Muscle layer of colon (tissue), 2 donors: Measurements from ENCODE around the gene GSK3A.

Source experiments
- H3K27ac ChIP-seq: one replicate; pipeline ENCODE4 v1.7.0; 2013; ENCODE audit warnings: low read depth, mild to moderate bottlenecking, low read length, moderate library complexity
- H3K27me3 ChIP-seq, 2 donors: one replicate each; pipeline ENCODE4 v1.7.0; 2013; ENCODE audit warnings: low read length in 2 of 2, mild to moderate bottlenecking in 2 of 2; ENCODE audit not compliant: insufficient read depth in 2 of 2, control insufficient read depth in 1 of 2
- H3K36me3 ChIP-seq: one replicate; pipeline ENCODE4 v1.7.0; 2013; ENCODE audit warnings: mild to moderate bottlenecking, low read length; ENCODE audit not compliant: insufficient read depth
- H3K4me1 ChIP-seq: one replicate; pipeline ENCODE4 v1.7.0; 2013; ENCODE audit warnings: mild to moderate bottlenecking, low read length; ENCODE audit not compliant: insufficient read depth
- H3K4me3 ChIP-seq, 2 donors: one replicate each; pipeline ENCODE4 v1.7.0; 2013; ENCODE audit warnings: low read length in 2 of 2, low read depth in 1 of 2, mild to moderate bottlenecking in 1 of 2, moderate library complexity in 1 of 2
- H3K9ac ChIP-seq: one replicate; pipeline ENCODE4 v1.7.0; 2013; ENCODE audit warnings: low read length
- H3K9me3 ChIP-seq: one replicate; pipeline ENCODE4 v1.7.0; 2013; ENCODE audit warnings: mild to moderate bottlenecking, low read length
- donor health status: abdominal sarcoma.
- donor health status: Adenocarcinoma of cecum.

The GSK3A gene

DNA sequence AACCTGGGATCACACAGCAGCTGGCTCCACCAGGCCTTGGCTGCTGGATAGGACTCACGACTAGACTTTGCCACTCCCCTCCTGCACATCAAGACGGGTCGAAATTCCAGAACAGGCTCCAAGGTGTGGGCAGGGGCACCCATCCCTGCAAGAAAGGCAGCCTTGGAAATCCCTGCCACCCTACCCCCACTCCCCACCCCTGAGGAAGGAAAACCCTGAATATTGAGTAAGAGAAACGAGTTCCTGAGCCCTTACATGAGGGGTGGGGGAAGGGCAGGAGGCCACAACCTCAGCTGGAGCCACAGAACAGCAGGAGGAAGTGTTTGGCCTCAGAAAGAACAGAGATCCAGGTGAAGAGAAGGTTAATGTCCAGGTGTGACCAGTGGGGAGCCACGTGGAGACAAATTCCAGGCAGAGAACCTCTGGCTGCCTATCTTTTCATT is 45.0 kb downstream of the GSK3A start:
- Histone ChIP-seq H3K9me3 (no peaks in the 10 kb centered on the region), H3K4me3 (no peak overlapping the region), H3K9ac (no peak overlapping the region), H3K27ac (no peak overlapping the region), H3K27me3 (no peaks in the 10 kb centered on the region), H3K36me3 (peaks cover 17% of the 10 kb centered on the region), H3K4me1 (no peaks in the 10 kb centered on the region)

DNA sequence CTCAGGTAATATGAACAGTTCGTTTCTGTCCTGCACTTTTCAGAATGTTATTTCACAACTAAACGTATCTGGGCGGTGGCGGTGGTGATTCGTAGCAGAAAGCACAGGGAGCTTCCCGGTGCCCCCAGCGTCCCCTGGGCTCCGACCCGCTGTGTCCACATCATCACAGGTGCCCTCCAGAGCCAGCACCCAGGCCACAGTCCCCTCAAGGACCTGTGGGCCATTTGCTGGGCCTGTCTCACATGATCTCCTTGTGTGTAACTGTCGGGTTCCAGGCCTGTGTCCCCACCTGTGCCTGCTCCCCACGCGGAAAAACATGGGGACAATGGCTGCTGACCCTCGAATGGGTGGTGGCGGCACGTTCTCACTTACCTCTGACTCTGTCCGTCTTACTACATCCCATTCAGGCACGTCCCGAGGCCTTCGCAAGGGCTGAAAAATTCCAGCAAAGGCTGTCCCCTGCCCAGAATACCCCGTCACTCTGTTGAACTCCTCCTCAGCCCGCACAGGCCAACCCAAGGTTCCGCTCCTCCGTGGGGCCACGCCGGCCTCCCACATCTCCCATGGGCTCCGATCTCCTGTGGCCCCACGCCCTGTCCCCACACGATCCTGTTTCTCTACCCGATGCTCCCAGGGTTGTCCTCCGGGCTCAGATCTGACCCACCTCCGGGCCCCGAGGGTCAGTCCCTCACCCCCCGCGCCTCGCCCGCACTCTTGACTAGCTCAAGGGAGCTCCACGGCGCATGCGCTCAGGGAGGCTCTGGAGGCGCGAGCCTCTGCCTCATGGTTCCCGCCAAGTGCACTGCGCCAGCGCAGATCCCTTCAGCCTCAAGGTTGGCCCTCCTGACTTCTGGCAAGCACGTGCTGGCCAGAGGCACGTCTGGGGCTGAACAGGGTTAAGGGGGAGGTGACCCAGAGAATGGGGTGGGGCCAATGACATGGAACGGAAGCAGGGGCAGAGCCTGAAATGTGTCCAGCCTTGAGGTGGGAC is 46.1 kb downstream of the GSK3A start:
- Histone ChIP-seq H3K9ac (no peak overlapping the region), H3K27me3 (no peaks in the 10 kb centered on the region), H3K36me3 (peaks cover 13% of the 10 kb centered on the region), H3K27ac (no peak overlapping the region), H3K4me1 (no peaks in the 10 kb centered on the region), H3K9me3 (no peaks in the 10 kb centered on the region), H3K4me3 (no peak overlapping the region)

DNA sequence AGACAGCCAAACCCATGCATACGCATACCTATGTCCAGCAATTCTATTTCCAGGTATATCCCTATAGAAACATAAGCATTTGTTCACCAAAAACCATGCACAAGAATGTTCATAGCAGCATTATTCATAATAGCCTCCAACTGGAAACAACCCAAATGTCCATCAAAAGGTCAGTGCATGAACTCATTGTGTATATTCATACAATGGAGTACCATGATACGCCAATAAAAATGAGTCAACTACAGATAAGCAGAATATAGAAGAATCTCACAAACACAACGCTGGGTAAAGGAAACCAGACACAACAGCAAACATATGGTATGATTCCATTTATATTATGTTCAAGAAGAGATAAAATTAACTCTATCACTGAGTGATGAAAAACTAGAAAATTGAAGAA is 48.7 kb downstream of the GSK3A start:
- no peaks in the 10 kb centered on the region for H3K4me1 ChIP-seq
- H3K27me3 ChIP-seq = no peaks in the 10 kb centered on the region
- H3K4me3 ChIP-seq = no peak overlapping the region
- H3K9me3 ChIP-seq = no peaks in the 10 kb centered on the region
- no peak overlapping the region for H3K27ac ChIP-seq
- peaks cover 3% of the 10 kb centered on the region for H3K36me3 ChIP-seq
- no peak overlapping the region for H3K9ac ChIP-seq

DNA sequence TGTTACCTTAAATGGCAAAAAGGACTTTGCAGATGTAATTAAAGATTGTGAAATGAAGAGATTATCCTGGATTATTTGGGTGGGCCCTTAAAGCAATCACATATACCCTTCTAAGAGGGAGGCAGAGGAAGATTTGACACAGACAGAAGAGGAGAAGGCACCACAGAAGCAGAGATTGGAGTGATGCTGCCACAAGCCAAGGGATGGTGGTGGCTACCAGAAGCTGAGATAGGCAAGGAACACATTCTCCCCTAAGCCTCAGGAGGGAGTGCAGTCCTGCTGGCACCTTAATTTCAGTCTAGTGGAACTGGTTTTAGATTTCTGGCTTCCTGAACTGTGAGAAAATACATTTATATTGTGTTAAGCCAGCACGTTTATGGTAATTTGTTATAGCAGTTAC is 49.1 kb downstream of the GSK3A start:
- H3K27me3 ChIP-seq = no peaks in the 10 kb centered on the region
- H3K27ac ChIP-seq = no peak overlapping the region
- H3K9me3 ChIP-seq = no peaks in the 10 kb centered on the region
- no peaks in the 10 kb centered on the region for H3K4me1 ChIP-seq
- no peak overlapping the region for H3K4me3 ChIP-seq
- no peaks in the 10 kb centered on the region for H3K36me3 ChIP-seq
- H3K9ac ChIP-seq = no peak overlapping the region

DNA sequence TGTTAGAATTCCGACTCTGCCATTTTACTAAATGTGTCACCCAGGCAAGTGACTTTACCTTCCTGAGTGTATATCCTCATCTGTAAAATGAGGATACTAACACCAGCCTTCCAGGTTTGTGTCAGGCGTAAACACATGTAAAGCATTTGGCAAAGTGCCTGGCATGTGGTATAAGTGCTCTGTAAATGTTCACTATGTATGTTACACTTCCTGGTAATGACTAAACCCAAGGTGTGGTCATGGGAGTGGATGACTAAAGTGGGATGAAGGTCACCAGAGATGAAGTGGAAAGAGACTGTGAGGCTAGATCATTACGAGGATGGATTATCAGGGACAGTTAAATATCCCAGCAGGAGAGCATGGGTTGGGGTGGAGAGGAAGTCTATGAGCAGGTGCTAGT is 50.5 kb downstream of the GSK3A start:
- no peaks in the 10 kb centered on the region for H3K4me1 ChIP-seq
- no peaks in the 10 kb centered on the region for H3K27me3 ChIP-seq
- no peaks in the 10 kb centered on the region for H3K36me3 ChIP-seq
- no peaks in the 10 kb centered on the region for H3K9me3 ChIP-seq
- no peak overlapping the region for H3K27ac ChIP-seq
- no peak overlapping the region for H3K9ac ChIP-seq
- no peak overlapping the region for H3K4me3 ChIP-seq

DNA sequence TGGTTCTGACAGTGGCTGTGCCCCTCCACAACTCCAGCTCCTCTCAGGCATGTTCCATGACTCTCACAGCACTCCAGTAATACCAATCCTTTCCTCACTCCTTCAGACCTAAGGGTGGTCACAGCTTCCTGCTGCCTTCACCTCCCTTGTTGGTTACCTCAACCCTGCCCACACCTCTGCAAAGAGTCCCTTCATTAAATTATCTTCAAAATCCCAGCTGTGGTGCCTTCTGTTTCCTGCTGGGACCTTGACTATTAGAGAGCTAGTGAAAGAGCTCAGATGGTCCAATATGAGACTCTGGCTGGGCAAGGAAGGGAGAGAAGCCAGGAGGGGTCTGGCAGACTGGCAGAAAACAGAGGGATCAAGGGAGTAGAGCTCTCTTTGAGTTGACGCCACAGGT is 51.1 kb downstream of the GSK3A start:
- H3K9ac ChIP-seq = no peak overlapping the region
- no peak overlapping the region for H3K27ac ChIP-seq
- no peaks in the 10 kb centered on the region for H3K4me1 ChIP-seq
- no peaks in the 10 kb centered on the region for H3K27me3 ChIP-seq
- H3K9me3 ChIP-seq = no peaks in the 10 kb centered on the region
- no peaks in the 10 kb centered on the region for H3K36me3 ChIP-seq
- H3K4me3 ChIP-seq = no peak overlapping the region

DNA sequence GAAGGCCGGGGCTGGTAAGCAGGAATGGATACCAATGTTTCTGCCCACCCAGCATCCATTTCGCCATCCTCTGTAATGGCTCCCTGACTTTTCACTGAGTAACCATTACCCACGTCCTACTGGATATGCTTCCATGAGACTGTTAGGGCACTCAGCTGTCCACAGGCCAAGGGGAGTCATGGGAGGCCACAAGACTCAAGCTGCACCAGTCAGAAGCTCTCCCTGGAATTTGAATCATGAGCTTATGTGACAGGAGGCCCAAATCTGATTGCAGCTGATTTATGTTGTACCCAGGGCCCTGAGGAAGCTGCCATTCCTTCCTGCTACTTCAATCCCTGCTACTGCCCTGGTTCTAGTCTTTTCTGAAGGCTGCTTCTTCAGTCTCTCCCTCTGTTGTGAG is 53.3 kb downstream of the GSK3A start:
- Histone ChIP-seq H3K27me3 (no peaks in the 10 kb centered on the region), H3K9me3 (no peaks in the 10 kb centered on the region), H3K4me3 (no peak overlapping the region), H3K4me1 (peaks cover 4% of the 10 kb centered on the region), H3K9ac (no peak overlapping the region), H3K27ac (no peak overlapping the region), H3K36me3 (no peaks in the 10 kb centered on the region)

DNA sequence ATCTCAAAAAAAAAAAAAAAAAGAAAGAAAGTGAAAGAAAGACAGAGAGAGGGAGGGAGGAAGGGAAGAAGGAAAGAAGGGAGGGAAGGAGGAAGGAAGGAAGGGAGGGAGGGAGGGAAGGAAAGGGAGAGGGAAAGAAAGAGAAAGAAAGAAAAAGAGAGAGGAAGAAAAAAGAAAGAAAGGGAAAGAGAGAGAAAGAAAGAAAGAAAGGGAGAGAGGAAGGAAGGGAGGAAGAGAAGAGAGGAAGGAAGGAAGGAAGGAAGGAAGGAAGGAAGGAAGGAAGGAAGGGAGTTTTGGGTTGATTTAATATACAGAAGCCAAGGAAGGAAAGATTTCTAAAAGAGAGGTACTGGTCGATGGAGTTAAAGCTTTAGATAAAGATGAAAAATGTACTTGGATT is 53.7 kb downstream of the GSK3A start:
- peaks cover 4% of the 10 kb centered on the region for H3K4me1 ChIP-seq
- no peak overlapping the region for H3K9ac ChIP-seq
- H3K9me3 ChIP-seq = no peaks in the 10 kb centered on the region
- no peak overlapping the region for H3K4me3 ChIP-seq
- H3K36me3 ChIP-seq = no peaks in the 10 kb centered on the region
- no peak overlapping the region for H3K27ac ChIP-seq
- H3K27me3 ChIP-seq = no peaks in the 10 kb centered on the region

DNA sequence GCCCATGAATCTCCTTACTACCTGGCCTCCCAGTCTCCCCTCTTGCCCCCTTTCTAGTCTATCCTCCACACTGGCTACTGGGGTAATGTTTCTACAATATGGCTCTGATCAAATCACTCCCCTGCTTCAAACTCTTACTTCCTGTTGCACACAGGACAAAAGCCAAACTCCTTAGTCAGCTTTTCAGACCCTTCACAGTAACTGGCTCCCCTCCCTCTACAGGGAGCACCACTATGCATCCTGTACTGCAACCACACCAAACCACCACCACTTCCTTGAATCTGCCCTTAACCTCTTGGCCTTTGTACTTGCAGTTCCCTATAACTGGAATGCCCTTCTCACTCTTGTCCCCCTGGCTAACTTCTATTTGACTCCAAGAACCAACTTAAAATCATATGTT is 57.1 kb downstream of the GSK3A start:
- Histone ChIP-seq H3K4me1 (peaks cover 4% of the 10 kb centered on the region), H3K27ac (no peak overlapping the region), H3K9ac (no peak overlapping the region), H3K36me3 (no peaks in the 10 kb centered on the region), H3K27me3 (peaks cover 4 to 20% of the 10 kb centered on the region in 2 donors), H3K4me3 (no peak overlapping the region), H3K9me3 (no peaks in the 10 kb centered on the region)

DNA sequence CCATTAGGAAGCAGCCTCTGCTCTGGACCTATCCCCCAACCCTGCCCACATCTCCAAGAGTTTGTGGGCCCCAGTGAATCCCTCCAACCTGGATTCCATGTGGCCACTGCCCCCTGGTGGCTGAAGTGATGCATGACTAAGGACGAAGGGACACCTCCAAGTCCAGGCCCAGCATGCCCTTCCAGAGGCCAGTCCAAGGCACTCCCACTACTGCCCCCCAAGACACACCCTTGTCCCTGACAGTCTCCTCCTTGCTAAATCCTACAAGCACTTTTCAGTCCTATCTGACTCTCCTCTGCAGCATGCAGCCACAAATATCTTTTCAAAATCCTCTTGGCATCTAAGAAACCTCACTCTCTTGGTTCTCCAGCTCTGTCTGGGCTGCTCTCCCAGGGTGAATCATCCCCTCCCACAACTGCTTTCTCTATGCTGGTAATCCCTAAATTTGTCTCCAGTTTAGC is 58.0 kb downstream of the GSK3A start:
- no peak overlapping the region for H3K27ac ChIP-seq
- peaks cover 13 to 29% of the 10 kb centered on the region in 2 donors for H3K27me3 ChIP-seq
- H3K4me1 ChIP-seq = peaks cover 4% of the 10 kb centered on the region
- H3K9ac ChIP-seq = no peak overlapping the region
- no peak overlapping the region for H3K4me3 ChIP-seq
- H3K36me3 ChIP-seq = no peaks in the 10 kb centered on the region
- H3K9me3 ChIP-seq = no peaks in the 10 kb centered on the region
